ENCODE measurements around the gene RPRM.
"Not testable (repeated sequence)": the region's sequence is repeated elsewhere in the genome, so short reads cannot be mapped to it uniquely, and the experiment has no call there.

RPRM gene

DNA sequence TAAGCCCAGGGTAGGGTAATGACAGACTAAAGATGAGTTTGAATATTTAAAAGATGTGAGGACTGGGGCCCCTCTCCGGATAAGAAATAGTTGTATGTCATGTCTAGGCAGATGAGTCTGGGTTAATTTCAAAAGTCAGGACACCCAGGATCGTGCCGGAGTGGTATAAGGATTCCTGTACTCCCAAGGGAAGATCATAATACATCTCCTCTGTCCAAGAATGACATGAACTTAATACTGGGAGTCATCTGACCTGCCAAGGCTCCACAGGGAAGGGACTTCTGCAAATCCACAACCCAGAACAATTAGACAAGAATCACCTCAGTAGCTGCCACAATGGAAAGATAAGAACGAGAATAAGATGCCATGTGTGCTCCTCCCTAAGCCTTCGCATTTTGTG is 17.1 kb downstream of the RPRM start:
- in situ Hi-C loops (cut with MboI; ENCODE audit: low sequenced_read_pairs), result no loop called here

DNA sequence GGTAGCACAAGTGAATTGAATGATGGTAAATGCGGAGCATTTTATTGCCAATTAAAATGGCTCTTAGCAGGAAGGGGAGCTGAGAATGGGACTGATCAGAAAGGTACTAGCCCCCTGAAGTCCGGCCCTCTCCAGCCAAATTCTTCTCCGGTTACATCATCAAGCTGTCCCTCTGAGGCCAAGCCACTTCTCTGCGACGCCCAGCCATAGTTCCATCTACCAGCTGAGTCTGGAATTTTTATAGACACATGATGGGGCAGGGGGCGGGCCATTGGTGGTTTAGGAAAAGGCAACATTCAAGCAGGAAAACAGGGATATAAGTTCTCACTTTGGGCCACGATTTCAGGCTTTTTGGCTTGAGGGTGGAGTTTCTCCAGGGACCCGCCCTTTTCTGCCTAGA is 22.7 kb downstream of the RPRM start:
- in situ Hi-C loops (cut with MboI; ENCODE audit: low sequenced_read_pairs), result no loop called here

DNA sequence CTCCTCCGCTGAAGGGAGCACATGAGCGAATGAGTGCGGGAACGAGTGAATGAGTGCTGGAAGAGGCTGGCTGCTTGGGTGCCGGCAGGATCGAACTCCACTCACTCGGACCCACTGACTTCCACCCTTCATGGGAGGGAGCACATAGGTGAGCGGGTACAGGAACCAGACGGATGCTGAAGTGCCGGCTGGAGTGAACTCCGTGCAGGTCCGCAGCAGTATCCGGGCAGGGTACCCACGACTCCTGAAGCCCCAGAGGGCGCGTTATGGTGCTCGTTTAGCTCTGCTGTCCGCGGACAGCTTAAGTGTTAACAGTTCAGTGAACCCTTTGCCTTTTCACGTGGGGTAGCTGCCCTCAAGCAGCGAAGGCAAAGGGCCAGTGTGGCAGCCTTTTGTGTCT is 23.2 kb downstream of the RPRM start:
- in situ Hi-C loops (cut with MboI; ENCODE audit: low sequenced_read_pairs), result no loop called here

DNA sequence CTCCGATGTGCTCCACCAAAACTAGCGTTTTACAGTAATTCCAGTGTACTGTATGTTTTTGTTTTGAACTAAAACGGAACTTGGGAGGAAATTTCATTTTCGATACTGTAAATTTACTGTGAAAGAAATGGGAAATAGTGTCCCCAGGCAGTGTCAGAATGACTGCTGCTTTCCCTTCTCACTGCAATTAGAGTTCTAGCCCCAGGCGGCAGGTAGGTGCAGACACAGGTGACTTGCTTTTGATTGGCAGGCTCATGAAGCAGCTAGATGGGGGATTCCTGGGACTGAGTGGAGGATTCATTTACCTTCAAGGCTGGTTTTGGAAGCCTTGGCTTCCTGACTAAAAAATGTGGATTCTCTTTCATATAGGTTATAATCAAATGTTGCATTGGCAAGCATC is 27.0 kb downstream of the RPRM start:
- in situ Hi-C loops (cut with MboI; ENCODE audit: low sequenced_read_pairs), result no loop called here

DNA sequence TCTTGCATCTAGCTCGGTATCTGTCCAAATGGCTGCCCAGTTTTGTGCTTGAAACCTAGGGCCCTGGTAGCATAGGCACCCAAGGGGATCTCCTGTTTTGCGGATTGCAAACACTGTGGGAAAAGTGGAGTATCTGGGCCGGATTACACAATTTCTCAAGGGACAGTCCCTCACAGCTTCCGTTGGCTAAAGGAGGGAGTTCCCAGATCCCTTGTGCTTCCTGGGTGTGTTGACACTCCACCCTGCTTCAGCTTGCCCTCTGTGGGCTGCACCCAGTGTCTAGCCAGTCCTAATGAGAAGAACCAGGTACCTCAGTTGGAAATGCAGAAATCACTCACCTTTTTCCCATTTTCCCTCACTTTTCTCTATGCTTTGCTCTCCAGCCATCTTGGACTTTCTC is 35.5 kb downstream of the RPRM start:
- in situ Hi-C loops (cut with MboI; ENCODE audit: low sequenced_read_pairs), result no loop called here

DNA sequence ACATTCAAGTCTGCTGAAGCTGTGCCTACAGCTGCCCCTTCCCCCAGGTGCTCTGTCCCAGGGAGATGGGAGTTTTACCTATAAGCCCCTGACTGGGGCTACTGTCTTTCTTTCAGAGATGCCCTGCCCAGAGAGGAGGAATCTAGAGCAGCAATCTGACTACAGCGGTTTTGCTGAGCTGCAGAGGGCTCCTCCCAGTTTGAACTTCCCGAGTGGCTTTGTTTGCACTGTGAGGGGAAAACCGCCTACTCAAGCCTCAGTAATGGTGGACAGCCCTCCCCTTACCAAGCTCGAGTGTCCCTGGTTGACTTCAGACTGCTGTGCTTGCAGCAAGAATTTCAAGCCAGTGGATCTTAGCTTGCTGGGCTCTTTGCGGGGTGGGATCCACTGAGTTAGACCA is 35.9 kb downstream of the RPRM start:
- in situ Hi-C loops (cut with MboI; ENCODE audit: low sequenced_read_pairs), result not testable (repeated sequence)

DNA sequence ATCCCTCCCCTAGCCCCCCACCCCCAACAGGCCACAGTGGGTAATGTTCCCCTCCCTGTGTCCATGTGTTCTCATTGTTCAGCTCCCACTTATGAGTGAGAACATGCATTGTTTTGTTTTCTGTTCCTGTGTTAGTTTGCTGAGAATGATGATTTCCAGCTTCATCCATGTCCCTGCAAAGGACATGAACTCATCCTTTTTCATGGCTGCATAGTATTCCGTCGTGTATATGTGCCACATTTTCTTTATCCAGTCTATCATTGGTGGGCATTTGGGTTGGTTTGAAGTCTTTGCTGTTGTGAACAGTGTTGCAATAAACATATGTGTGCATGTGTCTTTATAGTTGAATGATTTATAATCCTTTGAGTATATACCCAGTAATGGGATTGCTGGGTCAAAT is 38.5 kb downstream of the RPRM start:
- in situ Hi-C loops (cut with MboI; ENCODE audit: low sequenced_read_pairs), result not testable (repeated sequence)

DNA sequence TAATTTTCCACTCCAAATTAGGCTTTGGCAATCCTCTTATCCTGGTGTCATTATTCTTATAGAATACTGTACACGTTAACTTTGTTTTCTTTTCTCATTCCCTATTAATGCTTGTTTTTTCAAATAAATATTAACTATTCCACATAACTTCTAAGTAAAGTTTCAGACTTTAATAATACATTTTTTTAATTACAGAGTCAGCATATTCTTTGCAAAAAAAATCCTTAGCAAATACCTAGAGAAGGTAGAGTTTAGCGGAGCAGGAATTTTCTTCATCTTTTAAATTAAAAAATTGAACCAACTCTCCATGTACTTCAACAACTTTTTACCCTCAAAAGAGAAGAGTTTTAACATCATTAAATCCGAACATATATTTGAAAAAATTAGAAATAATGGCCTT is 45.2 kb downstream of the RPRM start:
- in situ Hi-C loops (cut with MboI; ENCODE audit: low sequenced_read_pairs), result no loop called here

DNA sequence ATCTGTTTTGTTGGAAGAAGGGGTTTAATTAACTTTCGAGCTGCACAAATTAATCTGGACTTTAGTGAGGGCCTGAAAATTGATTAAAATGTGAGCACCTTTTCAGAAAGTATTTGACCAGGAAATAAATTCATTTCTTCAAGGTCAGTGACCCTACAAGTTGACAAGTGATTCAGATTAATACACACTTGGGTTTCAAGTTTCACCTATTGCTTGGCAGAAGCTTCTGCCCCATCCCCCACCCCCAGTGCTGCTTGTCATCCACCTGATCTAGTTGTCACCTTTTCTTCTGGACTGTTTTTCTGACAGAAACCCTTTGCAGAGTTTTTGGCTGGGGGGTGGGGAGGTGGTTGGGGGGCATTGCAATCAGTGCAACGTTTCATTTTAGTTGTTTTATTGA is 46.2 kb downstream of the RPRM start:
- in situ Hi-C loops (cut with MboI; ENCODE audit: low sequenced_read_pairs), result no loop called here

DNA sequence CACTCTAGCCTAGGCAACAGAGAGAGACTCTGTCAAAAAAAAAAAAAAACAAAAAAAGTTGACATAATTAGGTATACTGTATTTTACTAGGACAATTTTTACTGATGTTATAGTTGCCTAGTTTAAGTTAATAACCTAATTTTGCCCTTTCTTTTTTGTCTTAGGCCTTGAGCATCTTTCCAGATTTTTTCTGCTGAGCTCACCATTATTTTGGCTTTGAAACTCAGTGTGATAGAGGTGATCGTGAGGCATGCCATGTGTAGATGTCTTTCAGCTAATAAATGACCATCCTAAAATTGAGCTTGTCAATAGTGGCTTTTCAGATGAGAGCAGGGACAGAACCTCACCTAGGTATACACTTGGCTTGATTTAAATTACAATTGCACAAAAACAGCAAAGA is 47.4 kb downstream of the RPRM start:
- in situ Hi-C loops (cut with MboI; ENCODE audit: low sequenced_read_pairs), result no loop called here
